PC-9 (cell line): ENCODE data around the gene SPARCL1. TPM values are rescaled to one million over a fixed set of nuclear protein-coding genes. Genes with fewer than 3 reads are reported as not detected.

Source experiments
- BruUV-seq: library from RNA; stranded (reverse); fragments of 400-500 nt; replicated peaks from 2 replicates; lab custom pipeline; 2021; lab: Mats Ljungman, UMichigan
- CTCF ChIA-PET: fragments of 300-600 bp; sonication (Branson Sonifier 250); formaldehyde crosslinking; loops from one replicate; lab custom pipeline; 2022; ENCODE audit warnings: antibody characterized with exemption; lab: Charles Lee
- POLR2A ChIA-PET: fragments of 300-600 bp; sonication (Branson Sonifier 250); formaldehyde crosslinking; loops from one replicate; lab custom pipeline; 2022; ENCODE audit warnings: antibody characterized with exemption; ENCODE audit not compliant: unreplicated experiment; lab: Charles Lee
- DNase-seq, 2 experiments: peaks; one replicate each; pipeline versions ENCODE4 v3.0.0 to v3.0.0-alpha.2; 2015 to 2022; ENCODE audit warnings: mixed read lengths in 1 of 2
- H2AFZ ChIP-seq: fragments of 200-600 bp; sonication (generic); 2 replicates; pipeline ENCODE4 v1.8.1; 2017; ENCODE audit warnings: antibody characterized with exemption
- H3F3A ChIP-seq: fragments of 200-600 bp; sonication (generic); 2 replicates; pipeline ENCODE4 v1.8.1; 2017; ENCODE audit warnings: antibody characterized with exemption, mild to moderate bottlenecking, low read depth; ENCODE audit not compliant: insufficient read depth
- H3K27ac ChIP-seq: fragments of 200-600 bp; sonication (generic); 2 replicates; pipeline ENCODE4 v1.6.1; 2016; ENCODE audit warnings: mixed run types
- H3K27me3 ChIP-seq: fragments of 200-600 bp; sonication (generic); 2 replicates; pipeline ENCODE4 v1.6.1; 2016; ENCODE audit warnings: low read depth, mixed run types; ENCODE audit not compliant: insufficient read depth
- H3K36me3 ChIP-seq: fragments of 200-600 bp; sonication (generic); 2 replicates; pipeline ENCODE4 v1.6.1; 2016; ENCODE audit warnings: low read depth, mixed run types
- H3K4me1 ChIP-seq: fragments of 200-600 bp; sonication (generic); replicated peaks from 2 replicates; pipeline ENCODE4 v1.6.1; 2016; ENCODE audit warnings: mixed run types; ENCODE audit not compliant: insufficient read depth
- H3K4me2 ChIP-seq: fragments of 200-600 bp; sonication (generic); 2 replicates; pipeline ENCODE4 v1.6.1; 2017; ENCODE audit warnings: mixed run types
- H3K4me3 ChIP-seq: fragments of 200-600 bp; sonication (generic); 2 replicates; pipeline ENCODE4 v1.6.1; 2016; ENCODE audit warnings: mixed run types
- H3K79me2 ChIP-seq: fragments of 200-600 bp; sonication (generic); 2 replicates; pipeline ENCODE4 v1.6.1; 2017; ENCODE audit warnings: low read depth, mixed run types
- H3K9me2 ChIP-seq: fragments of 200-600 bp; sonication (generic); 2 replicates; pipeline ENCODE4 v1.8.1; 2017; ENCODE audit warnings: mild to moderate bottlenecking; ENCODE audit not compliant: insufficient read depth
- H3K9me3 ChIP-seq: fragments of 200-600 bp; sonication (generic); 2 replicates; pipeline ENCODE4 v1.8.1; 2016; ENCODE audit warnings: low read depth; ENCODE audit not compliant: insufficient read depth
- H4K20me1 ChIP-seq: fragments of 200-600 bp; sonication (generic); 2 replicates; pipeline ENCODE4 v1.8.1; 2017; ENCODE audit not compliant: insufficient read depth
- CTCF ChIP-seq: fragments of 200-600 bp; sonication (generic); conservative IDR thresholded peaks from 2 replicates; pipeline ENCODE4 v1.6.1; 2017; ENCODE audit warnings: mixed run types, antibody characterized with exemption, mild to moderate bottlenecking, moderate library complexity
- EZH2 ChIP-seq: fragments of 200-600 bp; sonication (generic); IDR thresholded peaks from 2 replicates; pipeline ENCODE4 v1.8.0; 2017; ENCODE audit warnings: antibody characterized with exemption, low read depth
- intact Hi-C: fragments of 100-400 bp; cut with micrococcal nuclease; formaldehyde crosslinking; loops from one replicate; pipeline ENCODE4 v1.10.0; 2022; ENCODE audit not compliant: unreplicated experiment
- total RNA-seq: library from RNA; stranded (reverse); gene quantifications from 2 replicates; pipeline ENCODE4 v1.2.3, GENCODE V29; 2021

The SPARCL1 gene
- total RNA-seq, 1 experiment from 2014 or later, result not detected

GRCh38 chr4:87516683-87517082, 12.5 kb downstream of the SPARCL1 start:
- no TSS peak for BruUV-seq
- Histone ChIP-seq H3K9me2 (no peaks in the 10 kb centered on the region), H3K36me3 (no peaks in the 10 kb centered on the region), H3K27me3 (no peaks in the 10 kb centered on the region), H3K4me2 (no peak overlapping the region), H3K79me2 (no peaks in the 10 kb centered on the region), H3K4me1 (peaks cover 12% of the 10 kb centered on the region), H3K9me3 (no peaks in the 10 kb centered on the region), H4K20me1 (no peaks in the 10 kb centered on the region), H3K4me3 (no peak overlapping the region), H3F3A (peaks cover 5% of the 10 kb centered on the region; the same call in 1 of the 2 replicates), H3K27ac (no peak overlapping the region), H2AFZ (no peak overlapping the region)
- no peak for DNase-seq
- no peak for TF ChIP-seq EZH2
- no peak for TF ChIP-seq CTCF
- ChIA-PET CTCF (no interaction called here), POLR2A (interaction anchor here (0.5 kb wide), 1 partner anchor 74 kb away, joined by 3 read pairs; no protein-coding TSS in a partner anchor)
- intact Hi-C loops, result no loop called here

- DNase-seq, result no peak
- Histone ChIP-seq H3K9me2 (no peaks in the 10 kb centered on the region), H3F3A (no peaks in the 10 kb centered on the region), H3K27ac (no peak overlapping the region), H3K4me1 (no peaks in the 10 kb centered on the region), H3K79me2 (no peaks in the 10 kb centered on the region), H3K4me2 (no peak overlapping the region), H3K36me3 (no peaks in the 10 kb centered on the region), H4K20me1 (no peaks in the 10 kb centered on the region), H3K9me3 (no peaks in the 10 kb centered on the region), H3K4me3 (no peak overlapping the region), H3K27me3 (no peaks in the 10 kb centered on the region), H2AFZ (no peak overlapping the region)
- TF ChIP-seq CTCF, result no peak
- no peak for TF ChIP-seq EZH2
- intact Hi-C loops, result no loop called here
- ChIA-PET CTCF (no interaction called here), POLR2A (no interaction called here)
- no TSS peak for BruUV-seq
Measured at GRCh38 chr4:87512400-87512799, 16.8 kb downstream of the SPARCL1 start.

- H3K27ac ChIP-seq, result no peak overlapping the region
- BruUV-seq, result no TSS peak
- TF ChIP-seq CTCF (no peak), EZH2 (no peak)
- H3K4me3 ChIP-seq, result no peak overlapping the region
- H3K27me3 ChIP-seq, result no peaks in the 10 kb centered on the region
- H3K36me3 ChIP-seq, result no peaks in the 10 kb centered on the region
- ChIA-PET CTCF (no interaction called here), POLR2A (no interaction called here)
- H2AFZ ChIP-seq, result no peak overlapping the region
- H3K4me2 ChIP-seq, result no peak overlapping the region
- no peaks in the 10 kb centered on the region for H3K79me2 ChIP-seq
- no peaks in the 10 kb centered on the region for H3K9me2 ChIP-seq
- intact Hi-C loops, result no loop called here
- DNase-seq, result no peak
- H4K20me1 ChIP-seq, result no peaks in the 10 kb centered on the region
- no peaks in the 10 kb centered on the region for H3K4me1 ChIP-seq
- no peaks in the 10 kb centered on the region for H3F3A ChIP-seq
- H3K9me3 ChIP-seq, result no peaks in the 10 kb centered on the region
Measured at GRCh38 chr4:87511500-87511899, 17.7 kb downstream of the SPARCL1 start.
